B cell (primary cell): ENCODE data around the gene CDAN1.

Experiments used
- CTCF ChIP-seq: fragments of 200-600 bp; IDR thresholded peaks from one replicate; pipeline ENCODE4 v1.8.0; 2022; ENCODE audit warnings: antibody characterized with exemption, mild to moderate bottlenecking
- EZH2 ChIP-seq: IDR thresholded peaks from 2 replicates; pipeline ENCODE4 v1.6.1; 2012; ENCODE audit warnings: borderline replicate concordance, low read depth, mild to moderate bottlenecking, moderate library complexity, low read length; ENCODE audit not compliant: insufficient read depth, poor library complexity, severe bottlenecking

GRCh38 chr15:42726114-42726513 is 10.8 kb downstream of the CDAN1 start:
- TF ChIP-seq CTCF: no peak
- TF ChIP-seq EZH2: no peak
